ENCODE results near the gene RFX8.

DNA sequence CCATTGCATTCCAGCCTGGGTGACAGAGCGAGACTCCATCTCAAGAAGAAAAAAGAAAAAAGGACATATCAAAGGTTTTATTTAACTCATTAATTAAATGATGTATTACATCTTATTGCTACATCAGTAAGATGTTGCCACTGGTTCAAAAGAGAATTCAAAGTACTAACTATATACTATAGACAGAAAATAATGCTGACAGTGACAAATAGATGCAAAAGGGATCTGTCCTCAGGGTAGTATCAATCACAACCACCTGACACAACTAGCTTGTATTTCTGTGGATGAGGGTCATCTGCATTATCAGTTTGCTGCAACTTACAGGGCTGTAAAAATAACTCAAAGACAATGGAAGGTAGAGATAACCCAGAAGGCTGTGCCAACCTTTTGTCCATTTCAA, 71.2 kb downstream of the RFX8 start:
- TF ChIP-seq, protein P1, sequence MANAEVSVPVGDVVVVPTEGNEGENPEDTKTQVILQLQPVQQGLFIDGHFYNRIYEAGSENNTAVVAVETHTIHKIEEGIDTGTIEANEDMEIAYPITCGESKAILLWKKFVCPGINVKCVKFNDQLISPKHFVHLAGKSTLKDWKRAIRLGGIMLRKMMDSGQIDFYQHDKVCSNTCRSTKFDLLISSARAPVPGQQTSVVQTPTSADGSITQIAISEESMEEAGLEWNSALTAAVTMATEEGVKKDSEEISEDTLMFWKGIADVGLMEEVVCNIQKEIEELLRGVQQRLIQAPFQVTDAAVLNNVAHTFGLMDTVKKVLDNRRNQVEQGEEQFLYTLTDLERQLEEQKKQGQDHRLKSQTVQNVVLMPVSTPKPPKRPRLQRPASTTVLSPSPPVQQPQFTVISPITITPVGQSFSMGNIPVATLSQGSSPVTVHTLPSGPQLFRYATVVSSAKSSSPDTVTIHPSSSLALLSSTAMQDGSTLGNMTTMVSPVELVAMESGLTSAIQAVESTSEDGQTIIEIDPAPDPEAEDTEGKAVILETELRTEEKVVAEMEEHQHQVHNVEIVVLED (CRISPR knock-in tag; IDR thresholded peaks at IDR 0.05; ENCODE audit: borderline replicate concordance), result no peak
- TF ChIP-seq, protein P2, sequence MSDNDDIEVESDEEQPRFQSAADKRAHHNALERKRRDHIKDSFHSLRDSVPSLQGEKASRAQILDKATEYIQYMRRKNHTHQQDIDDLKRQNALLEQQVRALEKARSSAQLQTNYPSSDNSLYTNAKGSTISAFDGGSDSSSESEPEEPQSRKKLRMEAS (IDR thresholded peaks at IDR 0.05), result no peak
- no peak for TF ChIP-seq ZBTB21 (CRISPR knock-in tag; IDR thresholded peaks at IDR 0.05)
- no peak for TF ChIP-seq ZNF446 (CRISPR knock-in tag; IDR thresholded peaks at IDR 0.05)
- no peak for TF ChIP-seq EP300 (IDR thresholded peaks at IDR 0.05; ENCODE audit: low read depth in 2 of 2, low read length in 2 of 2)
- no peak for TF ChIP-seq EP300 (CRISPR knock-in tag; IDR thresholded peaks at IDR 0.05; ENCODE audit: borderline replicate concordance)
- TF ChIP-seq, protein P3, sequence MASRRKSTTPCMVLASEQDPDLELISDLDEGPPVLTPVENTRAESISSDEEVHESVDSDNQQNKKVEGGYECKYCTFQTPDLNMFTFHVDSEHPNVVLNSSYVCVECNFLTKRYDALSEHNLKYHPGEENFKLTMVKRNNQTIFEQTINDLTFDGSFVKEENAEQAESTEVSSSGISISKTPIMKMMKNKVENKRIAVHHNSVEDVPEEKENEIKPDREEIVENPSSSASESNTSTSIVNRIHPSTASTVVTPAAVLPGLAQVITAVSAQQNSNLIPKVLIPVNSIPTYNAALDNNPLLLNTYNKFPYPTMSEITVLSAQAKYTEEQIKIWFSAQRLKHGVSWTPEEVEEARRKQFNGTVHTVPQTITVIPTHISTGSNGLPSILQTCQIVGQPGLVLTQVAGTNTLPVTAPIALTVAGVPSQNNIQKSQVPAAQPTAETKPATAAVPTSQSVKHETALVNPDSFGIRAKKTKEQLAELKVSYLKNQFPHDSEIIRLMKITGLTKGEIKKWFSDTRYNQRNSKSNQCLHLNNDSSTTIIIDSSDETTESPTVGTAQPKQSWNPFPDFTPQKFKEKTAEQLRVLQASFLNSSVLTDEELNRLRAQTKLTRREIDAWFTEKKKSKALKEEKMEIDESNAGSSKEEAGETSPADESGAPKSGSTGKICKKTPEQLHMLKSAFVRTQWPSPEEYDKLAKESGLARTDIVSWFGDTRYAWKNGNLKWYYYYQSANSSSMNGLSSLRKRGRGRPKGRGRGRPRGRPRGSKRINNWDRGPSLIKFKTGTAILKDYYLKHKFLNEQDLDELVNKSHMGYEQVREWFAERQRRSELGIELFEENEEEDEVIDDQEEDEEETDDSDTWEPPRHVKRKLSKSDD (CRISPR knock-in tag; IDR thresholded peaks at IDR 0.05; ENCODE audit: low read depth), result no peak
- TF ChIP-seq ZFX (CRISPR knock-in tag; IDR thresholded peaks at IDR 0.05; ENCODE audit: low read depth), result no peak
- no peak for TF ChIP-seq ZFP36 (IDR thresholded peaks at IDR 0.05; ENCODE audit: borderline replicate concordance, low read depth, low read length, partially characterized antibody)
- TF ChIP-seq, protein P4, sequence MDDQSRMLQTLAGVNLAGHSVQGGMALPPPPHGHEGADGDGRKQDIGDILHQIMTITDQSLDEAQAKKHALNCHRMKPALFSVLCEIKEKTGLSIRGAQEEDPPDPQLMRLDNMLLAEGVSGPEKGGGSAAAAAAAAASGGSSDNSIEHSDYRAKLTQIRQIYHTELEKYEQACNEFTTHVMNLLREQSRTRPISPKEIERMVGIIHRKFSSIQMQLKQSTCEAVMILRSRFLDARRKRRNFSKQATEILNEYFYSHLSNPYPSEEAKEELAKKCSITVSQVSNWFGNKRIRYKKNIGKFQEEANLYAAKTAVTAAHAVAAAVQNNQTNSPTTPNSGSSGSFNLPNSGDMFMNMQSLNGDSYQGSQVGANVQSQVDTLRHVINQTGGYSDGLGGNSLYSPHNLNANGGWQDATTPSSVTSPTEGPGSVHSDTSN (CRISPR knock-in tag; IDR thresholded peaks at IDR 0.05; ENCODE audit: borderline replicate concordance), result no peak
- no peak for TF ChIP-seq ZNF260 (CRISPR knock-in tag; IDR thresholded peaks at IDR 0.05; ENCODE audit: borderline replicate concordance, low read depth)
- no peak for TF ChIP-seq TAF1 (CRISPR knock-in tag; IDR thresholded peaks at IDR 0.05)
- no peak for TF ChIP-seq RBM39 (IDR thresholded peaks at IDR 0.05; ENCODE audit: low read depth, low read length, poor library complexity, severe bottlenecking)
